Endothelial cell of umbilical vein (primary cell): ENCODE data around the gene PAIP2B. TPM values are rescaled to one million over a fixed set of nuclear protein-coding genes. Genes with fewer than 3 reads are reported as not detected.

Experiments
- BruUV-seq: library from RNA; stranded (reverse); fragments of 400-500 nt; replicated peaks from 2 replicates; lab custom pipeline; 2021; lab: Mats Ljungman, UMichigan
- CTCF ChIA-PET: fragments of 300-600, 350-600 bp; sonication (Branson Sonifier 250); formaldehyde crosslinking; loops from one replicate; lab custom pipeline; 2021; ENCODE audit warnings: antibody characterized with exemption, inconsistent platforms; lab: Charles Lee
- POLR2A ChIA-PET: fragments of 300-600, 350-600 bp; sonication (Branson Sonifier 250); formaldehyde crosslinking; loops from one replicate; lab custom pipeline; 2021; ENCODE audit warnings: antibody characterized with exemption, inconsistent platforms; lab: Charles Lee
- DNase-seq: peaks from one replicate; pipeline ENCODE4 v3.0.0-alpha.2; 2011; ENCODE audit warnings: low read depth, low spot score
- FAIRE-seq: peaks from 2 replicates; lab custom pipeline; 2011; peaks lifted over from hg19 to GRCh38; lab: Jason Lieb, UNC
- H2AFZ ChIP-seq: 2 replicates; pipeline ENCODE4 v1.6.0; 2012; ENCODE audit warnings: low read depth, low read length, control low read depth, inconsistent platforms
- H3K27ac ChIP-seq: 2 replicates; pipeline ENCODE4 v1.5.1; 2011; ENCODE audit warnings: low read depth, mild to moderate bottlenecking, control low read depth, low read length, moderate library complexity; ENCODE audit not compliant: insufficient read depth
- H3K27me3 ChIP-seq, 2 experiments: 2 replicates each; pipeline versions ENCODE4 v1.6.0 to v1.6.1; 2011; ENCODE audit warnings: low read length in 2 of 2, mixed read lengths in 1 of 2; ENCODE audit not compliant: control insufficient read depth in 2 of 2, insufficient read depth in 2 of 2
- H3K36me3 ChIP-seq, 2 experiments: 2 replicates in 1 of 2; 3 replicates in 1 of 2; pipeline ENCODE4 v1.5.1; 2011; ENCODE audit warnings: low read length in 2 of 2, mild to moderate bottlenecking in 1 of 2, moderate library complexity in 1 of 2; ENCODE audit not compliant: control insufficient read depth in 2 of 2, insufficient read depth in 2 of 2; ENCODE audit errors: extremely low read depth in 1 of 2
- H3K4me1 ChIP-seq: 3 replicates; pipeline ENCODE4 v1.5.1; 2011; ENCODE audit warnings: mild to moderate bottlenecking, low read length; ENCODE audit not compliant: control insufficient read depth, insufficient read depth; ENCODE audit errors: extremely low read depth
- H3K4me2 ChIP-seq: 2 replicates; pipeline ENCODE4 v1.6.1; 2011; ENCODE audit warnings: low read length, control low read depth, mixed read lengths; ENCODE audit not compliant: insufficient read depth
- H3K4me3 ChIP-seq, 3 experiments: fragments of 200-600 bp in 1 of 3; sonication (generic), shearing (Covaris generic) in 1 of 3; replicated peaks in 1 of 3; 2 replicates each; pipeline ENCODE4 v1.5.1; 2011 to 2016; ENCODE audit warnings: control low read depth in 3 of 3, low read length in 3 of 3, mild to moderate bottlenecking in 2 of 3, inconsistent platforms in 1 of 3, low read depth in 1 of 3, moderate library complexity in 1 of 3; ENCODE audit not compliant: insufficient read depth in 1 of 3
- H3K79me2 ChIP-seq: 2 replicates; pipeline ENCODE4 v1.6.0; 2012; ENCODE audit warnings: low read length, inconsistent platforms; ENCODE audit not compliant: control insufficient read depth, insufficient read depth
- H3K9ac ChIP-seq: replicated peaks from 2 replicates; pipeline ENCODE3; 2011; ENCODE audit warnings: low read length, control low read depth; ENCODE audit not compliant: insufficient read depth; ENCODE audit errors: extremely low read depth
- H3K9me1 ChIP-seq: replicated peaks from 3 replicates; pipeline ENCODE4 v1.6.0; 2011; ENCODE audit warnings: mild to moderate bottlenecking, low read length; ENCODE audit not compliant: control insufficient read depth, insufficient read depth; ENCODE audit errors: extremely low read depth
- H3K9me3 ChIP-seq: replicated peaks from 2 replicates; pipeline ENCODE4 v1.5.1; 2012; ENCODE audit warnings: low read length, inconsistent platforms; ENCODE audit not compliant: control insufficient read depth, insufficient read depth
- H4K20me1 ChIP-seq: replicated peaks from 2 replicates; pipeline ENCODE3; 2011; ENCODE audit warnings: mild to moderate bottlenecking, low read length; ENCODE audit not compliant: control insufficient read depth, insufficient read depth; ENCODE audit errors: extremely low read depth
- EZH2 ChIP-seq: IDR thresholded peaks from 2 replicates; pipeline ENCODE4 v1.6.1; 2012; ENCODE audit warnings: borderline replicate concordance, low read depth, mild to moderate bottlenecking, moderate library complexity, low read length, inconsistent platforms; ENCODE audit not compliant: severe bottlenecking
- FOS ChIP-seq: IDR thresholded peaks from 2 replicates; pipeline ENCODE4 v1.6.1; 2011; ENCODE audit warnings: mild to moderate bottlenecking, low read length, moderate library complexity, borderline replicate concordance; ENCODE audit not compliant: insufficient read depth
- GATA2 ChIP-seq: IDR thresholded peaks from 2 replicates; pipeline ENCODE4 v1.7.0; 2011; ENCODE audit warnings: low read depth, mild to moderate bottlenecking, moderate library complexity, mixed read lengths, low read length; ENCODE audit not compliant: insufficient read length, insufficient read depth
- JUN ChIP-seq: IDR thresholded peaks from 2 replicates; pipeline ENCODE4 v1.6.1; 2011; ENCODE audit warnings: borderline replicate concordance, low read depth; ENCODE audit not compliant: insufficient read length, insufficient read depth
- MAX ChIP-seq: IDR thresholded peaks from 2 replicates; pipeline ENCODE4 v1.6.1; 2011; ENCODE audit not compliant: insufficient read depth, insufficient read length
- MYC ChIP-seq: IDR thresholded peaks from one replicate; pipeline ENCODE4 v1.6.1; 2011; ENCODE audit warnings: mild to moderate bottlenecking, low read depth, low read length
- POLR2A ChIP-seq: IDR thresholded peaks from 2 replicates; pipeline ENCODE4 v1.6.1; 2012; ENCODE audit warnings: low read depth, mild to moderate bottlenecking, control low read depth, low read length
- POLR2AphosphoS5 ChIP-seq: IDR thresholded peaks from 2 replicates; pipeline ENCODE4 v1.6.1; 2012; ENCODE audit warnings: low read depth, mild to moderate bottlenecking, control low read depth, low read length, moderate library complexity; ENCODE audit not compliant: insufficient read depth
- dilution Hi-C: fragments of 300-500 bp; cut with MboI; formaldehyde crosslinking; loops from one replicate; pipeline ENCODE4 v1.15.0; 2019; ENCODE audit warnings: low sequenced_read_pairs; ENCODE audit not compliant: extremely low pct_ligation_motif_present
- intact Hi-C: fragments of 100-400 bp; cut with micrococcal nuclease; formaldehyde crosslinking; loops from one replicate; pipeline ENCODE4 v1.10.0; 2022
- polyA plus RNA-seq, 4 experiments: library from polyadenylated mRNA; depleted of rRNA in 3 of 4; stranded (reverse) in 3 of 4; unstranded in 1 of 4; fragments of >200 nt; gene quantifications; 2 replicates each; pipeline versions ENCODE4 v1.2.1 to v1.2.3, GENCODE V29; 2011 to 2012; ENCODE audit warnings: missing spikeins in 1 of 4
- total RNA-seq: library from RNA; stranded (reverse); gene quantifications from 2 replicates; pipeline ENCODE4 v1.2.3, GENCODE V29; 2021
- TF ChIP-seq, protein P1 (sequence below), 2 donors: IDR thresholded peaks; 1 replicate in 1 of 2; 2 replicates in 1 of 2; pipeline ENCODE4 v1.5.1; 2011; ENCODE audit warnings: low read length in 2 of 2, mild to moderate bottlenecking in 2 of 2, moderate library complexity in 2 of 2, control low read depth in 1 of 2, inconsistent platforms in 1 of 2, low read depth in 1 of 2; ENCODE audit not compliant: insufficient read depth in 1 of 2; ENCODE audit errors: extremely low read depth in 1 of 2

The PAIP2B gene
- total and polyA plus RNA-seq, 2 donors (not counting 3 experiments of a cell fraction or from before 2014, with no cell fraction given): 0.21 to 0.62 TPM

GRCh38 chr2:71153585-71154224, 73.2 kb downstream of the PAIP2B start:
- H3K9me3 ChIP-seq: no peaks in the 10 kb centered on the region
- DNase-seq (no peak), FAIRE-seq (no peak)
- H3K27me3 ChIP-seq: peaks cover 0 to 7% of the 10 kb centered on the region in 2 experiments
- H3K4me3 ChIP-seq: no peak overlapping the region
- ChIA-PET CTCF (interaction anchor here (1.6 kb wide), 1 partner anchor 169 kb away, joined by 3 read pairs; no protein-coding TSS in a partner anchor), POLR2A (no interaction called here)
- H2AFZ ChIP-seq: no peak overlapping the region
- TF ChIP-seq POLR2AphosphoS5 (no peak), GATA2 (no peak), FOS (no peak), MYC (no peak), POLR2A (no peak), MAX (no peak), JUN (no peak), EZH2 (no peak)
- TF ChIP-seq, protein P1, sequence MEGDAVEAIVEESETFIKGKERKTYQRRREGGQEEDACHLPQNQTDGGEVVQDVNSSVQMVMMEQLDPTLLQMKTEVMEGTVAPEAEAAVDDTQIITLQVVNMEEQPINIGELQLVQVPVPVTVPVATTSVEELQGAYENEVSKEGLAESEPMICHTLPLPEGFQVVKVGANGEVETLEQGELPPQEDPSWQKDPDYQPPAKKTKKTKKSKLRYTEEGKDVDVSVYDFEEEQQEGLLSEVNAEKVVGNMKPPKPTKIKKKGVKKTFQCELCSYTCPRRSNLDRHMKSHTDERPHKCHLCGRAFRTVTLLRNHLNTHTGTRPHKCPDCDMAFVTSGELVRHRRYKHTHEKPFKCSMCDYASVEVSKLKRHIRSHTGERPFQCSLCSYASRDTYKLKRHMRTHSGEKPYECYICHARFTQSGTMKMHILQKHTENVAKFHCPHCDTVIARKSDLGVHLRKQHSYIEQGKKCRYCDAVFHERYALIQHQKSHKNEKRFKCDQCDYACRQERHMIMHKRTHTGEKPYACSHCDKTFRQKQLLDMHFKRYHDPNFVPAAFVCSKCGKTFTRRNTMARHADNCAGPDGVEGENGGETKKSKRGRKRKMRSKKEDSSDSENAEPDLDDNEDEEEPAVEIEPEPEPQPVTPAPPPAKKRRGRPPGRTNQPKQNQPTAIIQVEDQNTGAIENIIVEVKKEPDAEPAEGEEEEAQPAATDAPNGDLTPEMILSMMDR (IDR thresholded peaks at IDR 0.05; ENCODE audit: extremely low read depth in 1 of 2, insufficient read depth in 1 of 2, low read depth in 1 of 2, low read length in 2 of 2): no peak
- dilution Hi-C loops: no loop called here
- H3K4me2 ChIP-seq: no peak overlapping the region
- peaks cover 4 to 7% of the 10 kb centered on the region in 2 experiments for H3K36me3 ChIP-seq
- H3K4me1 ChIP-seq: no peaks in the 10 kb centered on the region
- intact Hi-C loops: no loop called here
- H3K9ac ChIP-seq: no peak overlapping the region
- no peaks in the 10 kb centered on the region for H4K20me1 ChIP-seq
- no peaks in the 10 kb centered on the region for H3K79me2 ChIP-seq
- BruUV-seq: no TSS peak
- H3K9me1 ChIP-seq: no peaks in the 10 kb centered on the region
- H3K27ac ChIP-seq: no peak overlapping the region
